GM12874 (cell line): ENCODE results near the gene SCN7A.

ENCODE experiments used
- TF ChIP-seq, protein P1 (sequence below): IDR thresholded peaks from 2 replicates; pipeline ENCODE4 v1.5.1; 2011; ENCODE audit warnings: low read depth, mild to moderate bottlenecking, control low read depth, low read length, moderate library complexity; ENCODE audit not compliant: insufficient read depth

SCN7A gene

GRCh38 chr2:166411473-166412230 is 82.4 kb downstream of the SCN7A start:
- TF ChIP-seq, protein P1, sequence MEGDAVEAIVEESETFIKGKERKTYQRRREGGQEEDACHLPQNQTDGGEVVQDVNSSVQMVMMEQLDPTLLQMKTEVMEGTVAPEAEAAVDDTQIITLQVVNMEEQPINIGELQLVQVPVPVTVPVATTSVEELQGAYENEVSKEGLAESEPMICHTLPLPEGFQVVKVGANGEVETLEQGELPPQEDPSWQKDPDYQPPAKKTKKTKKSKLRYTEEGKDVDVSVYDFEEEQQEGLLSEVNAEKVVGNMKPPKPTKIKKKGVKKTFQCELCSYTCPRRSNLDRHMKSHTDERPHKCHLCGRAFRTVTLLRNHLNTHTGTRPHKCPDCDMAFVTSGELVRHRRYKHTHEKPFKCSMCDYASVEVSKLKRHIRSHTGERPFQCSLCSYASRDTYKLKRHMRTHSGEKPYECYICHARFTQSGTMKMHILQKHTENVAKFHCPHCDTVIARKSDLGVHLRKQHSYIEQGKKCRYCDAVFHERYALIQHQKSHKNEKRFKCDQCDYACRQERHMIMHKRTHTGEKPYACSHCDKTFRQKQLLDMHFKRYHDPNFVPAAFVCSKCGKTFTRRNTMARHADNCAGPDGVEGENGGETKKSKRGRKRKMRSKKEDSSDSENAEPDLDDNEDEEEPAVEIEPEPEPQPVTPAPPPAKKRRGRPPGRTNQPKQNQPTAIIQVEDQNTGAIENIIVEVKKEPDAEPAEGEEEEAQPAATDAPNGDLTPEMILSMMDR: no peak

DNA sequence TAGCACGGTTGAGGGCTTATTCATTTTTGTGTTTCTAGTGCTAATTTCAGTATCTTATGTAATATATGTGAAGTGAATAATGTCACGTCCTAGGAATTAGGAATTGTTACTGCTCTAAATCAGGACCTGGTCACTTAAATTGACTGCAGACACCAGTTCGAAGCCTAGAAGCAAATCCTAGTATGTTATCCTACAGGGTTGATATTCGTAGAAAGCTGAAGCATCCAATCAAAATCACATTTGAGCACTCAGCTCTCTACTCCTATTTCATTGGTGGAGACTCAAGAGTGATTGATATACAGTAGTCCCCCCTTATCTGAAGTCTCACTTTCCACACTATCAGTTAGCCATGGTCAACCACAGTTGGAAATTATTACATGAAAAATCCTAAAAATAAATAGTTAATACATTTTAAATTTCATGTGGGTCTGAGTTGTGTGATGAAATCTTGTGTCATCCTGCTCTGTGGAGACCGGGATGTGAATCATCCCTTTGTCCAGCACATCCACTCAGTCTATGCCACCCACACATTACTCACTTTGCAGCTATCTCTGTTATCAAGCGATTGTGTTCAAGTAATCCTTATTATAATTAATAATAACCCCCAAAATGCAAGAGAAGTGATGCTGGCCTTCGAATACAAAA is 83.1 kb downstream of the SCN7A start:
- TF ChIP-seq, protein P1: no peak

DNA sequence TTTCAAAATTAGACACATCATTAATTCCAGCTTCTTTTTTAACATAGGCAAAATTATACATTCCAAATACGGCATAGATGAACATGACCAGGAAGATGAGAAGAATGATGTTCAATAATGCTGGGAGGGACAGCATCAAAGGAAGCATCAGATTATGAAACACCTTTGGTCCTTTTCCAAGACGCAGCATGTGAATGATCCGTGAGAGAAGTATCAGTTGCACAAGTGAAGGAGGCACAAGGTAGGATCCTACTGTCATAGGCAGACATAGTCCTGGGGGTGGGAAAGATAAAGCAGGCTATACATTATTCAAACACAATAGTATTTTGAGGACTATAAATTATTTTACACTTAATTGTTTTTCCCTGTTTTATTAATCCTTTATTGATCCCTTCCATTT is 87.7 kb downstream of the SCN7A start:
- TF ChIP-seq, protein P1: no peak

GRCh38 chr2:166405569-166405926 is 88.5 kb downstream of the SCN7A start:
- TF ChIP-seq, protein P1: no peak

- TF ChIP-seq, protein P1: no peak
These were observed 89.0 kb downstream of the SCN7A start for GRCh38 chr2:166404831-166405568.

- TF ChIP-seq, protein P1: no peak
These were observed 99.8 kb downstream of the SCN7A start for GRCh38 chr2:166394245-166394644.

DNA sequence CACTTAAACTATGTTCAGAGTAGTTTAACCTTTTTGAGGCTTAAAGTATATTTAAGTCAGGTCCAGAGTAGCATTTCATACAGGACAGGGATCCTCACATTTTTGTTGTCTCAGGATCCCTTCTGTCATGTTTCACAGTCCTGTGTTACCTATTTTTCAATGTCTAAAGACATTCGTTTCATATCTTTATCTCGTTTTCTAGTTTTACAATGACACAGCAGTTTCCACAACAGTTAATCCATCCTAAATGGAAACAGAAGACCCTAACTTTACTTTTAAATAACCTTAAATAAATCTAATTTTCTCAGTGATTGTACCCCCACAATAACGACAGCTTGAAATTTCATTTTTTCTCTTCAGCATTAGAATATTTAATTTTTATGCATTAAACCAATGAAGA is 101.0 kb downstream of the SCN7A start:
- TF ChIP-seq, protein P1: no peak
